ENCODE measurements around the gene SYVN1.

DNA sequence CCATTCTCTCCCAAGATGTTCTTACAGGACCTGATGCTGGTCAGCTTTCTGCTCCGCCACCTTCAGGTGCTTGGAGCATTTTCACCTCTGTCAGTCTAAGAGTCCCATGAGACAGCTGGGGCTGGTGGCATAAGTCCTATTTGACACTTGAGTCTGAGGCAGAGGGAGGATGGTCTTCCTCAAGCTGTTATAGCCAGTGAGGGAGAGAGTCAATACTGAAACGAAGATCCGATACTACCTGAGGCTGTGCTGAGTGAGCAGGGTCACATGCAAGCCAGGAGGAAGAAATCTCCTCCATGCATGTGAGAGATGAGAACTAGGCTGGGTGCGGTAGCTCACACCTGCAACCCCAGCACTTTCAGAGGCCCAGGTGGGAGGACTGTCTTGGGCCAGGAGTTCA is 44.7 kb downstream of the SYVN1 start:
- TF ChIP-seq POLR2A (IDR thresholded peaks at IDR 0.05; ENCODE audit: borderline replicate concordance, extremely low read depth, insufficient read depth, insufficient read length) (no peak), SP1 (IDR thresholded peaks at IDR 0.05; ENCODE audit: low read depth) (no peak), RAD21 (IDR thresholded peaks at IDR 0.05; ENCODE audit: low read depth) (no peak), EZH2 (IDR thresholded peaks at IDR 0.05) (no peak), TCF7L2 (IDR thresholded peaks at IDR 0.05; ENCODE audit: borderline replicate concordance, extremely low read depth, insufficient read depth, insufficient read length) (no peak)
- TF ChIP-seq, protein P1, sequence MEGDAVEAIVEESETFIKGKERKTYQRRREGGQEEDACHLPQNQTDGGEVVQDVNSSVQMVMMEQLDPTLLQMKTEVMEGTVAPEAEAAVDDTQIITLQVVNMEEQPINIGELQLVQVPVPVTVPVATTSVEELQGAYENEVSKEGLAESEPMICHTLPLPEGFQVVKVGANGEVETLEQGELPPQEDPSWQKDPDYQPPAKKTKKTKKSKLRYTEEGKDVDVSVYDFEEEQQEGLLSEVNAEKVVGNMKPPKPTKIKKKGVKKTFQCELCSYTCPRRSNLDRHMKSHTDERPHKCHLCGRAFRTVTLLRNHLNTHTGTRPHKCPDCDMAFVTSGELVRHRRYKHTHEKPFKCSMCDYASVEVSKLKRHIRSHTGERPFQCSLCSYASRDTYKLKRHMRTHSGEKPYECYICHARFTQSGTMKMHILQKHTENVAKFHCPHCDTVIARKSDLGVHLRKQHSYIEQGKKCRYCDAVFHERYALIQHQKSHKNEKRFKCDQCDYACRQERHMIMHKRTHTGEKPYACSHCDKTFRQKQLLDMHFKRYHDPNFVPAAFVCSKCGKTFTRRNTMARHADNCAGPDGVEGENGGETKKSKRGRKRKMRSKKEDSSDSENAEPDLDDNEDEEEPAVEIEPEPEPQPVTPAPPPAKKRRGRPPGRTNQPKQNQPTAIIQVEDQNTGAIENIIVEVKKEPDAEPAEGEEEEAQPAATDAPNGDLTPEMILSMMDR (IDR thresholded peaks at IDR 0.05 in 2 of 3, conservative IDR thresholded peaks at IDR 0.05 in 1 of 3; ENCODE audit: borderline replicate concordance in 1 of 3, insufficient read depth in 1 of 3, low read depth in 2 of 3, low read length in 2 of 3) = no peak; a peak in 1 of 6 replicates
- TF ChIP-seq, protein P2, sequence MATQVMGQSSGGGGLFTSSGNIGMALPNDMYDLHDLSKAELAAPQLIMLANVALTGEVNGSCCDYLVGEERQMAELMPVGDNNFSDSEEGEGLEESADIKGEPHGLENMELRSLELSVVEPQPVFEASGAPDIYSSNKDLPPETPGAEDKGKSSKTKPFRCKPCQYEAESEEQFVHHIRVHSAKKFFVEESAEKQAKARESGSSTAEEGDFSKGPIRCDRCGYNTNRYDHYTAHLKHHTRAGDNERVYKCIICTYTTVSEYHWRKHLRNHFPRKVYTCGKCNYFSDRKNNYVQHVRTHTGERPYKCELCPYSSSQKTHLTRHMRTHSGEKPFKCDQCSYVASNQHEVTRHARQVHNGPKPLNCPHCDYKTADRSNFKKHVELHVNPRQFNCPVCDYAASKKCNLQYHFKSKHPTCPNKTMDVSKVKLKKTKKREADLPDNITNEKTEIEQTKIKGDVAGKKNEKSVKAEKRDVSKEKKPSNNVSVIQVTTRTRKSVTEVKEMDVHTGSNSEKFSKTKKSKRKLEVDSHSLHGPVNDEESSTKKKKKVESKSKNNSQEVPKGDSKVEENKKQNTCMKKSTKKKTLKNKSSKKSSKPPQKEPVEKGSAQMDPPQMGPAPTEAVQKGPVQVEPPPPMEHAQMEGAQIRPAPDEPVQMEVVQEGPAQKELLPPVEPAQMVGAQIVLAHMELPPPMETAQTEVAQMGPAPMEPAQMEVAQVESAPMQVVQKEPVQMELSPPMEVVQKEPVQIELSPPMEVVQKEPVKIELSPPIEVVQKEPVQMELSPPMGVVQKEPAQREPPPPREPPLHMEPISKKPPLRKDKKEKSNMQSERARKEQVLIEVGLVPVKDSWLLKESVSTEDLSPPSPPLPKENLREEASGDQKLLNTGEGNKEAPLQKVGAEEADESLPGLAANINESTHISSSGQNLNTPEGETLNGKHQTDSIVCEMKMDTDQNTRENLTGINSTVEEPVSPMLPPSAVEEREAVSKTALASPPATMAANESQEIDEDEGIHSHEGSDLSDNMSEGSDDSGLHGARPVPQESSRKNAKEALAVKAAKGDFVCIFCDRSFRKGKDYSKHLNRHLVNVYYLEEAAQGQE (IDR thresholded peaks at IDR 0.05; ENCODE audit: low read depth) = no peak
